Muscle layer of colon (tissue), 2 donors: Measurements from ENCODE around the gene C2orf92.

ENCODE experiments used
- H3K27ac ChIP-seq: one replicate; pipeline ENCODE4 v1.7.0; 2013; ENCODE audit warnings: low read depth, mild to moderate bottlenecking, low read length, moderate library complexity
- H3K27me3 ChIP-seq, 2 donors: one replicate each; pipeline ENCODE4 v1.7.0; 2013; ENCODE audit warnings: low read length in 2 of 2, mild to moderate bottlenecking in 2 of 2; ENCODE audit not compliant: insufficient read depth in 2 of 2, control insufficient read depth in 1 of 2
- H3K36me3 ChIP-seq: one replicate; pipeline ENCODE4 v1.7.0; 2013; ENCODE audit warnings: mild to moderate bottlenecking, low read length; ENCODE audit not compliant: insufficient read depth
- H3K4me1 ChIP-seq: one replicate; pipeline ENCODE4 v1.7.0; 2013; ENCODE audit warnings: mild to moderate bottlenecking, low read length; ENCODE audit not compliant: insufficient read depth
- H3K4me3 ChIP-seq, 2 donors: one replicate each; pipeline ENCODE4 v1.7.0; 2013; ENCODE audit warnings: low read length in 2 of 2, low read depth in 1 of 2, mild to moderate bottlenecking in 1 of 2, moderate library complexity in 1 of 2
- H3K9ac ChIP-seq: one replicate; pipeline ENCODE4 v1.7.0; 2013; ENCODE audit warnings: low read length
- H3K9me3 ChIP-seq: one replicate; pipeline ENCODE4 v1.7.0; 2013; ENCODE audit warnings: mild to moderate bottlenecking, low read length
- donor health status: abdominal sarcoma.
- donor health status: Adenocarcinoma of cecum.

The C2orf92 gene

GRCh38 chr2:97653874-97654273 is 15.6 kb upstream of the C2orf92 start:
- no peak overlapping the region for H3K9ac ChIP-seq
- peaks cover 53% of the 10 kb centered on the region for H3K36me3 ChIP-seq
- H3K4me1 ChIP-seq = no peaks in the 10 kb centered on the region
- H3K27me3 ChIP-seq = no peaks in the 10 kb centered on the region
- no peak overlapping the region for H3K27ac ChIP-seq
- H3K4me3 ChIP-seq = no peak overlapping the region
- H3K9me3 ChIP-seq = no peaks in the 10 kb centered on the region

GRCh38 chr2:97654309-97654708 is 15.2 kb upstream of the C2orf92 start:
- no peaks in the 10 kb centered on the region for H3K27me3 ChIP-seq
- H3K4me1 ChIP-seq = no peaks in the 10 kb centered on the region
- no peak overlapping the region for H3K9ac ChIP-seq
- H3K9me3 ChIP-seq = no peaks in the 10 kb centered on the region
- no peak overlapping the region for H3K4me3 ChIP-seq
- no peak overlapping the region for H3K27ac ChIP-seq
- peaks cover 49% of the 10 kb centered on the region for H3K36me3 ChIP-seq

- H3K27me3 ChIP-seq = no peaks in the 10 kb centered on the region
- H3K9me3 ChIP-seq = no peaks in the 10 kb centered on the region
- peaks cover 48% of the 10 kb centered on the region for H3K36me3 ChIP-seq
- H3K27ac ChIP-seq = no peak overlapping the region
- no peak overlapping the region for H3K4me3 ChIP-seq
- H3K4me1 ChIP-seq = no peaks in the 10 kb centered on the region
- H3K9ac ChIP-seq = no peak overlapping the region
These were observed 14.7 kb upstream of the C2orf92 start for GRCh38 chr2:97654791-97655190.

GRCh38 chr2:97656129-97656755 is 13.3 kb upstream of the C2orf92 start:
- H3K9ac ChIP-seq = no peak overlapping the region
- no peaks in the 10 kb centered on the region for H3K9me3 ChIP-seq
- H3K4me1 ChIP-seq = peaks cover 3% of the 10 kb centered on the region
- H3K27me3 ChIP-seq = no peaks in the 10 kb centered on the region
- H3K27ac ChIP-seq = no peak overlapping the region
- H3K36me3 ChIP-seq = peaks cover 47% of the 10 kb centered on the region
- H3K4me3 ChIP-seq = no peak overlapping the region

GRCh38 chr2:97656905-97657587 is 12.5 kb upstream of the C2orf92 start:
- Histone ChIP-seq H3K36me3 (peaks cover 47% of the 10 kb centered on the region), H3K4me1 (peaks cover 11% of the 10 kb centered on the region), H3K9ac (no peak overlapping the region), H3K4me3 (no peak overlapping the region), H3K9me3 (no peaks in the 10 kb centered on the region), H3K27me3 (no peaks in the 10 kb centered on the region), H3K27ac (no peak overlapping the region)

GRCh38 chr2:97657986-97658690 is 11.4 kb upstream of the C2orf92 start:
- peaks cover 19% of the 10 kb centered on the region for H3K4me1 ChIP-seq
- no peaks in the 10 kb centered on the region for H3K9me3 ChIP-seq
- H3K27me3 ChIP-seq = no peaks in the 10 kb centered on the region
- no peak overlapping the region for H3K4me3 ChIP-seq
- H3K9ac ChIP-seq = no peak overlapping the region
- H3K27ac ChIP-seq = no peak overlapping the region
- H3K36me3 ChIP-seq = peaks cover 47% of the 10 kb centered on the region

- peaks cover 47% of the 10 kb centered on the region for H3K36me3 ChIP-seq
- peaks cover 19% of the 10 kb centered on the region for H3K4me1 ChIP-seq
- H3K4me3 ChIP-seq = no peak overlapping the region
- no peaks in the 10 kb centered on the region for H3K9me3 ChIP-seq
- no peaks in the 10 kb centered on the region for H3K27me3 ChIP-seq
- H3K27ac ChIP-seq = no peak overlapping the region
- H3K9ac ChIP-seq = no peak overlapping the region
These were observed 10.8 kb upstream of the C2orf92 start for GRCh38 chr2:97658691-97659157.

GRCh38 chr2:97659256-97660043 is 10.1 kb upstream of the C2orf92 start:
- H3K27ac ChIP-seq = no peak overlapping the region
- no peaks in the 10 kb centered on the region for H3K9me3 ChIP-seq
- peaks cover 19% of the 10 kb centered on the region for H3K4me1 ChIP-seq
- no peaks in the 10 kb centered on the region for H3K27me3 ChIP-seq
- H3K4me3 ChIP-seq = no peak overlapping the region
- H3K9ac ChIP-seq = no peak overlapping the region
- peaks cover 42% of the 10 kb centered on the region for H3K36me3 ChIP-seq

GRCh38 chr2:97660044-97660774 is 9.3 kb upstream of the C2orf92 start:
- H3K27me3 ChIP-seq = no peaks in the 10 kb centered on the region
- H3K9ac ChIP-seq = no peak overlapping the region
- H3K4me1 ChIP-seq = peaks cover 25% of the 10 kb centered on the region
- H3K4me3 ChIP-seq = no peak overlapping the region
- peaks cover 41% of the 10 kb centered on the region for H3K36me3 ChIP-seq
- H3K27ac ChIP-seq = no peak overlapping the region
- H3K9me3 ChIP-seq = no peaks in the 10 kb centered on the region

GRCh38 chr2:97660775-97661389 is 8.6 kb upstream of the C2orf92 start:
- Histone ChIP-seq H3K4me3 (no peak overlapping the region), H3K9me3 (no peaks in the 10 kb centered on the region), H3K27me3 (no peaks in the 10 kb centered on the region), H3K36me3 (peaks cover 36% of the 10 kb centered on the region), H3K9ac (no peak overlapping the region), H3K4me1 (peaks cover 25% of the 10 kb centered on the region), H3K27ac (no peak overlapping the region)
